ENCODE measurements around the gene MAN1C1. TPM values are rescaled to one million over a fixed set of nuclear protein-coding genes. Genes with fewer than 3 reads are reported as not detected.

The MAN1C1 gene
- total RNA-seq, 1 experiment from 2014 or later = 9.3 TPM

DNA sequence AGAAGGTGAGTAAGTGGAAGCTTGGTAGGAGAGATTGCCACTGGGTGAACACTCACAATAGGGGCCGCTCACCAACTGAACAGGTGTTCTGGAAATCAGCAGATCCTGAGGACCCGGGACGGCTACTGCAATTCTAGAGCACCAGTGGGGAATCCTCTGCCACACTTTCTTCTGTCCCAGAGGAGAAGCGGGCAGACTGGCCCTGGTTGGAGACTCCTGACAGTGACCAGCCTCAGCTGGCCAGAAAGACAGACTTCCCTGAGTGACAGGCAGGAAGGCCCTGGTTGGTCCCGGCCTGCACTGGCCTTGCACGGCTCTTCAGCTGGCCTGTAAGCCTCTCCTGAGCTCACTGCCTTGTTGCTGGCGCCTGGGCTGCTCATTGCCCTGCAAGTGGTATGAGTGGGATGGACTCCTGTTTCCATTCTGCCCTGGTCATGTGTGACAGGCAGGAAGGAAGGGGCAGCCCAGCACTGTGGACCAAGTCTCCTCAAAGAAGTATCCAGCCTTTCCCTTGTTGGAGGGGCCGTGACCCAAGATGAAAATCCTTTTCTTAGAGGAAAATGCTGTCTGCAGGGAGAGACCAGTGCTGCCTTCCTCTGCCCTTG, 34.5 kb downstream of the MAN1C1 start:
- H3K79me2 ChIP-seq (ENCODE audit: insufficient read depth, low read length) = no peaks in the 10 kb centered on the region
- no peak overlapping the region for H3K27ac Mint-ChIP-seq
- H3K4ac ChIP-seq (ENCODE audit: low read depth, low read length) = no peak overlapping the region
- no peak overlapping the region for H3K23ac ChIP-seq (ENCODE audit: insufficient read length, low read depth, low read length)
- TF ChIP-seq, protein P1, sequence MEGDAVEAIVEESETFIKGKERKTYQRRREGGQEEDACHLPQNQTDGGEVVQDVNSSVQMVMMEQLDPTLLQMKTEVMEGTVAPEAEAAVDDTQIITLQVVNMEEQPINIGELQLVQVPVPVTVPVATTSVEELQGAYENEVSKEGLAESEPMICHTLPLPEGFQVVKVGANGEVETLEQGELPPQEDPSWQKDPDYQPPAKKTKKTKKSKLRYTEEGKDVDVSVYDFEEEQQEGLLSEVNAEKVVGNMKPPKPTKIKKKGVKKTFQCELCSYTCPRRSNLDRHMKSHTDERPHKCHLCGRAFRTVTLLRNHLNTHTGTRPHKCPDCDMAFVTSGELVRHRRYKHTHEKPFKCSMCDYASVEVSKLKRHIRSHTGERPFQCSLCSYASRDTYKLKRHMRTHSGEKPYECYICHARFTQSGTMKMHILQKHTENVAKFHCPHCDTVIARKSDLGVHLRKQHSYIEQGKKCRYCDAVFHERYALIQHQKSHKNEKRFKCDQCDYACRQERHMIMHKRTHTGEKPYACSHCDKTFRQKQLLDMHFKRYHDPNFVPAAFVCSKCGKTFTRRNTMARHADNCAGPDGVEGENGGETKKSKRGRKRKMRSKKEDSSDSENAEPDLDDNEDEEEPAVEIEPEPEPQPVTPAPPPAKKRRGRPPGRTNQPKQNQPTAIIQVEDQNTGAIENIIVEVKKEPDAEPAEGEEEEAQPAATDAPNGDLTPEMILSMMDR (conservative IDR thresholded peaks at IDR 0.05) = no peak
- H4K8ac ChIP-seq (replicated peaks; ENCODE audit: insufficient read length, low read depth, low read length) = no peak overlapping the region
- H3K56ac ChIP-seq (ENCODE audit: insufficient read length, low read depth, low read length) = no peak overlapping the region
- H3K4me3 Mint-ChIP-seq = no peak overlapping the region
- H3T11ph ChIP-seq (ENCODE audit: low read length) = no peak overlapping the region
- no peak overlapping the region for H2BK12ac ChIP-seq (ENCODE audit: insufficient read length, low read depth, low read length)
- H2BK15ac ChIP-seq (ENCODE audit: low read depth, low read length) = no peak overlapping the region
- no CpG with 5 or more reads among the region's 8 CpGs for WGBS (ENCODE audit: extremely low coverage, insufficient read length, low lambda C conversion rate)
- no peaks in the 10 kb centered on the region for H3K23me2 ChIP-seq (ENCODE audit: insufficient read length, low read depth, low read length, poor library complexity, severe bottlenecking)
- no peak overlapping the region for H2AFZ ChIP-seq (ENCODE audit: low read length)
- H3K14ac ChIP-seq (ENCODE audit: insufficient read depth, low read length) = no peak overlapping the region
- H3K27ac ChIP-seq (ENCODE audit: insufficient read length, low read depth, low read length) = no peak overlapping the region
- H3K79me1 ChIP-seq (ENCODE audit: insufficient read depth, low read depth, low read length, poor library complexity, severe bottlenecking) = no peaks in the 10 kb centered on the region
- H4K5ac ChIP-seq (ENCODE audit: insufficient read length, low read depth, low read length) = no peak overlapping the region
- no peaks in the 10 kb centered on the region for H3K4me1 Mint-ChIP-seq
- H2BK20ac ChIP-seq (ENCODE audit: low read depth, low read length, poor library complexity, severe bottlenecking) = no peak overlapping the region
- no peak overlapping the region for H3K9ac ChIP-seq (ENCODE audit: extremely low read depth, insufficient read length, low read length)
- H3K4me1 ChIP-seq (ENCODE audit: insufficient read depth, low read length) = no peaks in the 10 kb centered on the region
- H4K20me1 ChIP-seq (ENCODE audit: control insufficient read depth, insufficient read depth, insufficient read length) = no peaks in the 10 kb centered on the region
- H2BK120ac ChIP-seq (ENCODE audit: low read depth, low read length, poor library complexity, severe bottlenecking) = no peak overlapping the region
- H3K27me3 Mint-ChIP-seq (ENCODE audit: low read depth) = no peaks in the 10 kb centered on the region
- no peaks in the 10 kb centered on the region for H3K9me3 Mint-ChIP-seq
- no peak overlapping the region for H3K18ac ChIP-seq (ENCODE audit: insufficient read length, low read depth, low read length)
- DNase-seq = peak; percentile 15
- no peak overlapping the region for H2BK5ac ChIP-seq (ENCODE audit: insufficient read length, low read length)
- H3K36me3 Mint-ChIP-seq (ENCODE audit: insufficient read depth in 1 of 3, low read depth in 3 of 3) = no peaks in the 10 kb centered on the region
- H4K91ac ChIP-seq (ENCODE audit: insufficient read length, low read depth, low read length) = no peak overlapping the region
- H3K4me2 ChIP-seq (ENCODE audit: insufficient read depth, insufficient read length, low read length) = no peak overlapping the region
- H3K9me3 ChIP-seq (ENCODE audit: control insufficient read depth, low read depth, low read length) = no peaks in the 10 kb centered on the region
- H2AK5ac ChIP-seq (ENCODE audit: insufficient read length, low read length) = no peak overlapping the region
- no peaks in the 10 kb centered on the region for H3K27me3 ChIP-seq (ENCODE audit: insufficient read depth, low read length)
